Loucy (cell line): ENCODE data around the gene PRR29.

Experiments
- H2AFZ ChIP-seq: fragments of 200-600 bp; sonication (generic); 2 replicates; pipeline ENCODE4 v1.6.0; 2016; ENCODE audit warnings: antibody characterized with exemption, mild to moderate bottlenecking, low read length, moderate library complexity
- H3F3A ChIP-seq: fragments of 200-600 bp; 2 replicates; pipeline ENCODE4 v1.6.0; 2016; ENCODE audit warnings: antibody characterized with exemption, low read depth, mild to moderate bottlenecking
- H3K27me3 ChIP-seq: fragments of 200-600 bp; sonication (generic); 2 replicates; pipeline ENCODE4 v1.6.1; 2014; ENCODE audit warnings: low read length, mild to moderate bottlenecking; ENCODE audit not compliant: insufficient read depth, poor library complexity, severe bottlenecking
- H3K36me3 ChIP-seq: fragments of 200-600 bp; sonication (generic); 2 replicates; pipeline ENCODE4 v1.6.1; 2016; ENCODE audit warnings: low read length; ENCODE audit not compliant: insufficient read depth
- H3K4me1 ChIP-seq: fragments of 200-600 bp; sonication (generic); 2 replicates; pipeline ENCODE4 v1.5.1; 2014; ENCODE audit warnings: low read length, mild to moderate bottlenecking; ENCODE audit not compliant: insufficient read depth, poor library complexity, severe bottlenecking
- H3K4me2 ChIP-seq: fragments of 200-600 bp; sonication (generic); 2 replicates; pipeline ENCODE4 v1.6.0; 2014; ENCODE audit warnings: antibody characterized with exemption, low read length, low read depth, mild to moderate bottlenecking; ENCODE audit not compliant: poor library complexity, severe bottlenecking
- H3K4me3 ChIP-seq: fragments of 200-600 bp; sonication (generic); 2 replicates; pipeline ENCODE4 v1.5.1; 2014; ENCODE audit warnings: low read length, mild to moderate bottlenecking, mixed read lengths; ENCODE audit not compliant: poor library complexity, severe bottlenecking
- H3K79me2 ChIP-seq: fragments of 200-600 bp; sonication (generic); 2 replicates; pipeline ENCODE4 v1.6.1; 2014; ENCODE audit warnings: low read length; ENCODE audit not compliant: insufficient read depth
- H3K9ac ChIP-seq: fragments of 200-600 bp; sonication (generic); 2 replicates; pipeline ENCODE4 v1.6.0; 2014; ENCODE audit warnings: mild to moderate bottlenecking, low read depth, low read length, moderate library complexity; ENCODE audit not compliant: poor library complexity, severe bottlenecking
- H3K9me2 ChIP-seq: fragments of 200-600 bp; sonication (generic); replicated peaks from 2 replicates; pipeline ENCODE4 v1.6.1; 2016; ENCODE audit warnings: low read depth, low read length, mixed read lengths
- H3K9me3 ChIP-seq: fragments of 200-600 bp; sonication (generic); 2 replicates; pipeline ENCODE4 v1.6.1; 2014; ENCODE audit warnings: mild to moderate bottlenecking, antibody characterized with exemption, low read length, low read depth; ENCODE audit not compliant: insufficient read depth
- H4K20me1 ChIP-seq: fragments of 200-600 bp; sonication (generic); 2 replicates; pipeline ENCODE4 v1.6.0; 2014; ENCODE audit warnings: antibody characterized with exemption, low read length, mild to moderate bottlenecking; ENCODE audit not compliant: insufficient read depth, poor library complexity, severe bottlenecking
- CTCF ChIP-seq: fragments of 200-600 bp; sonication (generic); conservative IDR thresholded peaks from 2 replicates; pipeline ENCODE4 v1.5.1; 2014; ENCODE audit warnings: mild to moderate bottlenecking, antibody characterized with exemption, low read length
- EZH2phosphoT487 ChIP-seq: fragments of 200-600 bp; IDR thresholded peaks from 2 replicates; pipeline ENCODE4 v1.6.1; 2018; ENCODE audit warnings: antibody characterized with exemption, mild to moderate bottlenecking, moderate library complexity, borderline replicate concordance

Gene PRR29

GRCh38 chr17:63988741-63989621, 9.2 kb upstream of the PRR29 start:
- H3K9ac ChIP-seq = no peak overlapping the region
- H3K79me2 ChIP-seq = no peaks in the 10 kb centered on the region
- no peak overlapping the region for H2AFZ ChIP-seq
- H3K27me3 ChIP-seq = no peaks in the 10 kb centered on the region
- no peak overlapping the region for H3K4me2 ChIP-seq
- no peaks in the 10 kb centered on the region for H3K9me2 ChIP-seq
- no peak overlapping the region for H3K4me3 ChIP-seq
- H4K20me1 ChIP-seq = no peaks in the 10 kb centered on the region
- peaks cover 49% of the 10 kb centered on the region for H3K4me1 ChIP-seq
- no peaks in the 10 kb centered on the region for H3K9me3 ChIP-seq
- no peaks in the 10 kb centered on the region for H3F3A ChIP-seq
- TF ChIP-seq EZH2phosphoT487 = no peak
- no peak for TF ChIP-seq CTCF
- no peaks in the 10 kb centered on the region for H3K36me3 ChIP-seq

GRCh38 chr17:63989622-63990345, 8.4 kb upstream of the PRR29 start:
- H3F3A ChIP-seq = no peaks in the 10 kb centered on the region
- H2AFZ ChIP-seq = no peak overlapping the region
- no peaks in the 10 kb centered on the region for H4K20me1 ChIP-seq
- peaks cover 42% of the 10 kb centered on the region for H3K4me1 ChIP-seq
- H3K4me2 ChIP-seq = peak overlapping the region; percentile 74
- no peaks in the 10 kb centered on the region for H3K79me2 ChIP-seq
- H3K4me3 ChIP-seq = no peak overlapping the region
- no peaks in the 10 kb centered on the region for H3K27me3 ChIP-seq
- H3K9me2 ChIP-seq = no peaks in the 10 kb centered on the region
- H3K36me3 ChIP-seq = no peaks in the 10 kb centered on the region
- no peak for TF ChIP-seq CTCF
- TF ChIP-seq EZH2phosphoT487 = no peak
- H3K9ac ChIP-seq = no peak overlapping the region
- H3K9me3 ChIP-seq = no peaks in the 10 kb centered on the region

- H3K4me3 ChIP-seq = no peak overlapping the region
These were observed 6.5 kb upstream of the PRR29 start for GRCh38 chr17:63991611-63992010.

More at GRCh38 chr17:63991611-63992010, 6.5 kb upstream of the PRR29 start:
- H4K20me1 ChIP-seq = no peaks in the 10 kb centered on the region
- no peak overlapping the region for H3K4me2 ChIP-seq
- no peaks in the 10 kb centered on the region for H3K79me2 ChIP-seq
- no peaks in the 10 kb centered on the region for H3K36me3 ChIP-seq
- H3F3A ChIP-seq = no peaks in the 10 kb centered on the region
- H2AFZ ChIP-seq = no peak overlapping the region
- no peak for TF ChIP-seq EZH2phosphoT487
- no peak for TF ChIP-seq CTCF
- no peak overlapping the region for H3K9ac ChIP-seq
- H3K27me3 ChIP-seq = no peaks in the 10 kb centered on the region
- H3K4me1 ChIP-seq = peaks cover 26% of the 10 kb centered on the region
- H3K9me2 ChIP-seq = no peaks in the 10 kb centered on the region
- no peaks in the 10 kb centered on the region for H3K9me3 ChIP-seq
